Skin of body (tissue), 2 donors: Measurements from ENCODE around the gene RNLS. TPM values are rescaled to one million over a fixed set of nuclear protein-coding genes. Genes with fewer than 3 reads are reported as not detected.
"Not testable (repeated sequence)": the region's sequence is repeated elsewhere in the genome, so short reads cannot be mapped to it uniquely, and the experiment has no call there.

Experiments used
- DNase-seq: peaks from one replicate; lab custom pipeline; 2025; lab: John Stamatoyannopoulos, UW
- total RNA-seq: library from RNA; depleted of rRNA; stranded (reverse); fragments of >200 nt; gene quantifications from one replicate; pipeline ENCODE4 v1.2.3, GENCODE V29; 2014

RNLS gene
- total RNA-seq, 1 donor from 2014 or later = 6.5 TPM

DNA sequence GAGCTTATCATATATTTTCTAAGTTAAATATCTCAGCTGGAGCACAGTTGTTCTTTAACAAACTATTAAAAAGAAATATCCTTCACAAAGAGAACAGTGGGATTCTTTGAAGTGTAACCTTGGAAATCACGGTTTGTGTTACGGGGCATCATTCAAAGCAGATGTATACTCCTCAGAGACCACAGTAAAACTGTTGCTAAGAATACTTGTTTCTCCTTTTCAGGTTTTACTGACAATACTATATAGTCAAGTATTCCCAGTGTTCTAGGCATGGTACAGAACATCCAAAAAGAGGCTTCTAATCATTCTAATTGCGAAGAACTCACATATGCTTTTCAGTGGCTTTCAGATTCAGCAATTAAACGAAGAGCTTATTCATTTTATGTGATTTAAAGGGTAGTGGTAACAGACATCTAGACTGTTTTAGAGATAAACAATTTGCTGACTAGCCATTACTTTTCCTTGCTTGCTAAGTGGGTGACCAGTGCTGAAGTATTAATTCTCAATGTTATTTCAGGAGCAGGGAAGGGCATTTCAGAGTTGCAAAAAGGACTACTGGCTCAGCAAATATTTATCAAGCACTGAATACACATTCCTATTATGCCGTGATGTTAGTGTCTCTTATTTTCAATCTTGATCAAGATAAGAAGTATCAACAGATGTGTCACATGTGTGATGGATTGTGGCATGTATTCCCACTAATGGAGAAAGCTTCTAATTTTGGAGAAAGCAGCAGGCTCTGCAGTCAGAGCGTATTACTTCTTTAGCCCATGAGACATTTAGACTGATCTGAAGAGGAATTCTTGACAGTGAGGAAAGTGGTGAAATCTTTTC, 236.8 kb downstream of the RNLS start:
- no peak for DNase-seq

DNA sequence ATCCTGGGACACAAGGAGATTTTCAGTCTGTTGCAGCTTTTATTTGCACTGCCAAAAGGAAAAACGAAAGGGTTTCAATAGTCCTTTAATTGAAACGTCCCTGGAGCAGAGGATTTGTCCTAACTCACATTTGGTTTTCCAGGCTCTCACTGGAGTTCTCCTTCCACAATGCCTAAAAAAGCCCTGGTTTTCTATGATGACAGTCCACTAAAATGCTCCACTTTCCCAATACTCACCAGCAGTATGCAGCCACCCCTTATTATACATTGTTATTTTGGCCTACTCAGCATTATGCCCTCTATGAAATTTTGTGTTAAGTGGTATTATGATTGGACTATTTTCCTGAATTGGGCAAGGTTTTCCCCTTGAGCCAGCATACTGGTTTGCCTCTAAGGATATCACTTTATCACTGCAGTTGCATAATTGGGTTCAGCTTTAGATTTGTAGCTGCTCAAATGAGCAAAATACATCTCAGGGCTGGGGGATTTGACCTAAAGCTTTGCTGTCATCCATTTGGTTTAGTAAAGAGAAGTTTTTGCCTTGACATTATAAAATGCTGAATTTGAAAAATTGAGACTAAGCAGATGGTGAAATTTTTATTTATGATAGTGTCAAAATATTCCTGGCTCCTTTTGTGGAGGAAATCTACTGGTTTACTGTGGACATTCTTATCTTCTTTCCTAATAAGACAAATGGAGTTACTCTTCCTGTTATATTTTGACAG, 239.2 kb downstream of the RNLS start:
- DNase-seq = no peak

DNA sequence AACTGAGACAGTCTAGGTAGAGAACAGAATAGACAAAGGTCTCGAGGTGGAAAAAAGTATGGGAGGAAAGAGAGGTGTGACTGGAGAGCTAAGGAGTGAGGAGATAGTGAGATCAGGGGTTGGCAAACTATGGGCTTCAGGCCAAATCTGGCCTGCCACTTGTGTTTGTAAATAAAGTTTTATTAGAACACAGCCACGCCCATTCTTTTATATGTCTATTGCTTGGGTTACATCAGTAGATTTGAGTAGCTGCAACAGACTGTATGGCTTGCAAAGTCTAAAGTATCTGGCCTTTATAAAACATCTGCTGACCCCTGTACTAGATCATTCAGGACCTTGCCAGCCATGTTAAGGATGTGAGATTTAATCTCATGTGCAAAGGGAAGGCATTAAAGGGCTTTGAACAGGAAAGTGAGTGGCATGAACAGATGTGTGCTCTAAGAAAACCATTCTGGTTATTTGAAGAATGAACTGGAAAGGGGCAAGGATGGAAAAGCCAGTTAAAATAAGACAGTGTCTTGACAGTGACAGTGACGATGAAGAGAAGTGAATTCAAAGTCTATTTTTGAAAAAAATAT, 240.3 kb downstream of the RNLS start:
- no peak for DNase-seq

DNA sequence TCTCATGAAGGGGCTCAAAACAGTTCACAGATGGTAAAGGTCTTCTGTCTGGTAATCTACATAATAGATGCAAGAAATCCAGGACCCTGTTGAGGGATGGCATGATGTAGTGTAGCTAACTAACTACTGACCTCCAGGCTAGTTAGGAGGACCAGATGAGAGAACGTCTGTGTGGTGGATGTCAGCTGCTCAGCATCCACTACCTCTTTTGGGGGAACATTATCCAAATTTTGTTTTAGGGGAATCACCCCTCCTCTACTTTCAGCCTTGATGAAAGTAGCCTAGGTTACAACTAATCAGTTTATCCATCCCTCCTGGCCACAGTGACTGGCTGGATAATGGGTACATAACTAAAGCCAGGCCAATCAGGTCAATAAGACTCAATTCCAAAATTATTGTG, 246.0 kb downstream of the RNLS start:
- DNase-seq = no peak

DNA sequence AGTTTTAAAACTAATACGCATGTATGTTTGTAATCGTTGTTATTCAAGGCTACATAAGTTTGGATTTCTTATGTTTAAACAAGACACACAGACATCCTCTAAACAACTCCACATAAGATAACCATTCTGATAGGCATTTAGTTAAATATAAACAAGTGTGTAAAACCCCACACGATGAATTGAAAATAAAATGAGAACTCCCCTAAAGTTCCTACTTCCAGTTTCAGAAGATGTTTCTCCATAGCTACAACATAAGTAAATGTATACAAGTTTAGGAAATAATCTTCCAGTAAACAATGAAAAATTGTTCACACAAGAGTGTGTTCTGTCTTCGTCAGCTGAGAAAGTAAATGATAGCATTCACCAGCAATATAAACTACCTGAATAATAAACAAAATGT, 246.8 kb downstream of the RNLS start:
- no peak for DNase-seq

DNA sequence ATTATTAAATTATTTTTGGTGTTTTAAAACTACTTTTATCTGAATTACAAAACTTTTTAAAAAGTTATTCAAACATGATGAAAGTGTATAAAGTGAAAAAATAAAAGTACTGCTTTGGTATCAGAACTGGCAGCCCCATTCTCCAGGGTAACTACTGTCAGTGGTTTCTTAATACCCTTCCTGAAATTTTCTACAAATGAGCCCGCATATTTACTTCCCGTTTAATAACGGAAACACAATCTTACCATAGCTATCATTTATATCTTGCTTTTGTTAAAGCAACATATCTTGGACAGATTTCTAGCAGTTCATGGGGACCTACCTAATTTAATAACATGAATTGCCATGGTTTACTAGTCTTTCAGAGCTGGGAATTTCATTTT, 249.9 kb downstream of the RNLS start:
- DNase-seq = no peak

DNA sequence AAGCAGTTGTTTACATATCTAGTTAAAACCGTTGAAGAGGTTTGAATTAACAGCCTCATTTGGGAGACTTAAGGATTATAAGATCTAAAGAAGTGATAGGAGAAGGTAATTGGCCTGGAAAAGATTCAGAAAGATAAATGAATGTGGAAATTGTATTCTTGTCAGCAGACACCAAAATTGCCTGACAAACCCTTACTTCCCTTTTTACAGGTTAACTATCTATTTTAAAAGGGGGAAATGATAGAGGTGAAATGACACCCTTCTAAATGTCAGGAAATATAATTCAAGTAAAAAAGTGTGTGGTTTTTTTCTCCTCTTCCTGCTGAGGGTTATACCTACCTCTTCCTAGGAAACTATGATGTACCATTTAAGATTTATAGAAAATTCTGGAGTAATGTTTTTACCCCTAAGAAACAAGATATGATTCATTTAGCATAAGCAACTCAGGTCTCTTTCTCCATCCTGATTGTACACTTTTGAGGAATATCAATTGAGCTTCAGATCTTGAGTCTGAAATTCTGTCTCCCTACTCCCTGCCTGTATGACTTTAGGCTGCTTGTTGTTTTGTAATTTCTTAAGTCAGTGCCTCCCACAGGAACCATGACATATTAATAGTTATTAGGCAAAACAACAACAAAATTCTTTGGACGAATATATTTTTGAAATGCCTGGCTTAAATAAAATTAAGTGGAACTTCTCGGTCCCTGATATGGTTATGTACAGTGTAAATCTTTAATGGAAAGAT, 250.4 kb downstream of the RNLS start:
- DNase-seq = no peak

DNA sequence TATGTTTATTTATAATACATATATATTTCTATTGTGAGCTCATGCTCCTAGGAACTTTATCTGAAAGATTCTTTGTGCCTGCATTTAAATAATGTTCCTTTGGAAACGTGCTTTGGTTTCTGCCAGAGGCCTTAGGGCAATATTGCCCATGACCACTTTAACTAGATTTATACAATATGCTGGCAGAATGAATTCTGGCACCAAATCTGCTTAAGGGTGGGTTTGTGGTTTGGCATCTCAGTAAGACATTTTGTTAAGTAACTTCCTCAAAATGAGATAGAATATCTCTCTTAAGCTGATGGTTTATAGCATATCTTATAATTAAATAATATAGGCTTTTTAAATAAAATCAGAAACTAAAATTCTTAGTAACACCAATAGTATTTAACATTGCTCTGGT, 252.9 kb downstream of the RNLS start:
- DNase-seq = no peak

DNA sequence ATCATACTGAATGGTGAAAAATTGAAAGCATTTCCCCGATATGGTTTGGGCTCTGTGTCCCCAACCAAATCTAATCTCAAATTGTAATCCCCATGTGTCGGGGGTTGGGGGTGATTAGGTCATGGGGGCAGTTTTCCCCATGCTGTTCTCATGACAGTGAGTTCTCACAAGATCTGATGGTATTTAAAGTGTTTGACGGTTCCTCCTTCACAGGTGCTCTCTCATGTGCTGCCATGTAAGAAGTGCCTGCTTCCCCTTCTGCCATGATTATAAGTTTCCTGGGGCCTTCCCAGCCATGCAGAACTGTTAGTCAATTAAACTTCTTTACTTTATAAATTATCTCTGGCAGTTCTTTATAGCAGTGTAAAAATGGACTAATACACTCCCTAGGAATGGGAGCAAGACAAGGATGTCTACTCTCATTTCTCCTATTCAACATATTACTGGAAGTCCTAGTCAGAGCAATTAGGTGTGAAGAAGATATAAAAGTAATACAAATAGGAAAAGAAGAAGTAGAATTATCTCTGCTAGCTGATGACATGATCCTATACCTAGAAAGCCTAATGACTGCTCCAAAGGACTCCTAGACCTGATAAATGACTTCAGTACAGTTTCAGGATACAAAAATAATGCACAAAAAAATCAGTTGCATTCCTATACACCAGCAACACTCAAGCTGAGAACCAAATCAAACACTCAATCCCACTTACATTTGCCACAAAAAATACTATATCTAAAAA, 260.6 kb downstream of the RNLS start:
- no peak for DNase-seq

DNA sequence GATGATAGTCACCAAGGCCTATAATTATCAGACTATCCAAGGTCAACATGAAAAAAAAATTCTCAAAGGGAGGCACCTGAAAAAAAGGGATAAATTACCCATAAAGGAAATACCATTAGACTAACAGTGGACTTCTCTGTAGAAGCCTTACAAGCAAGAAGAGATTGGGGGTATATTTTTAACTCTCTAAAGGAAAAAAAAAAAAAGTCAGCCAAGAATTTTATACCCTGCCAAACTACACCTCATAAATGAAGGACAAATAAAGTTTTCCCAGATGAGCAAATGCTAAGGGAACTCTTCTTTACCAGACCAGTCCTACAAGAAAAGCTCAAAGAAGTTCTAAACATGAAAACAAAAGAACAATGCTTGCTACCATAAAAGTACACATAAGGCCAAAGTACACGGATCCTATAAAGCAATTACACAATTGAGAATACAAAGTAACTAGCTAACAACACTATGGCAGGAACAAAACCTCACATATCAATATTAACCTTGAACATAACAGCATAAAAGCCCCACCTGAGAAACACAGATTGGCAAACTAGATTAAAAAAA, 263.1 kb downstream of the RNLS start:
- DNase-seq = no peak

DNA sequence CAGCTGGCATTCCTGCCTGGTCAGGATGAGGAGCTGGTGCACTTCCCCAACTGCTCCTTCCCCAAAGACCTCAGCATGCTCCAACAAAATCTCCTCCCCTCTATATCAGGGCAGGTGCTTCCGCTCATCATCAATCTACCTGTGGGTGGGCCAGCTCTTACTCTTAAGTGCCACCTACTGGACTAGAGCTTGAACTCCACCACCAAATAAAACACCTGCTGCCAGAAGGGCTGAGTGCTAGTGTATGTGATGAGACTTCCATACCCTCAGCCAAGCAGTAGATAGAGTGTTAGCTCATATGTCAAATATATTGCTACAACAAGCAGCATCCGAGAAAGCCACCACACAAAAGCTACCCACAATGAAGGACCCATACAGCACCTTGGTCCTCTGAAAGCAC, 264.3 kb downstream of the RNLS start:
- no peak for DNase-seq

DNA sequence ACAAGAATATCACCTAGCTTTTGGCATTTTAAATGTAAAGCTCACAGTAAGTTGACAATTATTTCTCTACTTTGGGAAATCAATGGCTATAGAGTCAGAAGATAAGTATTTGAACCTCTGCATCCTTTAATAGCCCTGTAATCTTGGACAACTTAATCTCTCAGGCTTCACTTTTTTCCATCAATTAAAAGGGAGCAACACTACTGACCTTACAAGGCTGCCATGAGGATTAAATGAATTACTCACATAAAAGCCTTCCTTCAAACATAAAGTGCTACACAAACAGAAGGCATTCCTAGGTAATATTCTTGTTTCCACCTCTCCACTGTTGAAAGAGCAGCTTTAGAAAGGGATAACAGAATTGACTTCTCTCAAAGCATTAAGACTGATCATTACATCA, 266.0 kb downstream of the RNLS start:
- no peak for DNase-seq

DNA sequence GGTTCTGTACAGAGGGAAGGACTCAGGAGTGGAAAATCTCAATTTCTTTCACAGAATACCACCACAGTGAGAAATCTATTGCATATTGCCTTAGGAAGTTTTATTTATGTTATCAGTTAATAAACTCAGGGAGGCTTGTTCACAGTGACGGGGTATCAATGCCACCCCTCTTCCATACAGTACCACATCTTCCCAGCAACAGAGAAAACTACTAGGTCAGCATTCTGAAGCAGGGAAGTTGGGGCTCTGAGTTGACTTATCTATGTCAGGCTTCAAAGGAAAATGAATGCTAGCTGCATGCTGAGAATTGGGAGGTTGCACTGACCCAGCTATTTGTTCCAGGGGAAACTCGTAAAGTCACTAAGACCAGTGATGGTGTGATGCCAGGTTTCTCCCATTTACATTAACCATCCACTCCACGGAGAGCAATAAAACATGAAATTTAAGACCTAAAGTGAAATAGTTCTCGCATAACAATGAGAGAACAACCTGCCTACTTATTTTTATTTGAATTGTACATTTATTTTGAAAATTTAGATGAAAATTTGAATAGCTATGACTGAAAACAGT, 266.7 kb downstream of the RNLS start:
- no peak for DNase-seq

DNA sequence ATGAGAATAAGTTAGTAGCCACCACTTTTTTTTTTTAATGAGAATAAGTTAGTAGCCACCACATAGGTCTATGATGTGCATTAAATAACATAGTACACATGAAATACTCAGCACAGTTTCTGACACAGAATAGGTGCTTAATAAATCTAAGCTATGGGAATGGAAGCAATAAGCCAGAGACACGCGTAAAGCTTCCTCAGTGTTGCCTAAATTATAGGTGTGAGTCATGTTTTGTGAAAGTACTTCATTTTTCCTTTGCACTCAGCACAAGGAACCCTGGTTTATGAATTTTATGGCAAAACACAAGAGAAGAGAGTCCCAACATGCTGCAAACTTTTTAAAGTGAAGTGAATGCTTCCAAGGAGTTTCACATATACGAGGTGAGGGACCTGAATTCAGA, 267.4 kb downstream of the RNLS start:
- no peak for DNase-seq

DNA sequence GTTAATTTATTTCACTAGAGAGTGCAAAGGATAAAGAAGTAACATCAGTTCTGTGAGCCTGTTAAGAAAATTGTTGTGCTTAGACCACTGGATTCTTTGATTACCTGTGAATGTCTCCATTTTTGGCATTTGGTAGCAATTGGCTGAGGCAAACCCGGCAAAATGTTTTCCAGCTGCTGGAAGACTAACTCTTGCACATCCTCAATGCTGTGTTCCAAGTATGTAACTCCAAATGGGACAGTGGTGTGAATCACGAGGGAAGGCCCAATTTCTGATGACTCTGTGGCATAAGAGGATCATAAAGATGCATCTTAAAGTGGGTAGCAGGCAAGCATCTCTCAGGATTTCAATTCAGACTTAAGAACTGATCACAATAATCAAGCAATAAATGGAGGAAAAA, 268.8 kb downstream of the RNLS start:
- DNase-seq = no peak

DNA sequence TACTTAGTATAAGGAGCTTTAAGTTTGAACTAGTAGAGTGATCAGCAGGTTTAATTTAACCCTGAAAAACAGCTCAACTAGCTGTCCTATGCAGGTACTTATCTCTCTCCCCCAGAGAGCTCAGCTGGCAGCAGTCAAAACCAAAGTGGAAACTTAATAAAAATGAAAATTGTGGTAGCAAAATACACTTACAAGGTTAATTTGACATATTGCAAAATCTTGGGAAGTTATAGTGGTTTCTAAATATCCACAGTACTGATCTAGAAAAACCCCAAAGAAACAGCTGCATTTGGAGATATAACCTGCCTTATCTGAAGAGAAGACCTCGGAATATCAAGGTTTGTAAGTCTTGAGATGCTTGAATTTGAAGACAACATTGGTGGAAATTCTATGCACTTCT, 269.2 kb downstream of the RNLS start:
- DNase-seq = no peak

DNA sequence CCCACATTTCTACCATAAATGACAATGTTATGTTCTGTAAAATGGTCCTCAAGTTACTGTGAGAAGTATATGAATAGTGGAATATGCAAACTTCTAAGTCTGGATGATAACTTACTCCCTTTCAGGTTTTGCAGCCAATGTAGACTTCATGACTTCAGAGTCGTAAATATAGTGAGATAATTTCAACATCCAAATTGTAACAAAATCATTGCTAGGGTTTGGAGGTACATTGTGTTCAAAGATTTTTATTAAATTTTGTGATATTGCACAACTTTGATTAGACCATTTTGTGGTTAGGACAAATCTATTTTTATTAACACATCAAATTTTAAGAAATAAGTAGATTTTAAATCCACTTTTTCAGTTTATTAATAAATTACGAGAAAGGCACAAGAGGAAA, 270.3 kb downstream of the RNLS start:
- no peak for DNase-seq

DNA sequence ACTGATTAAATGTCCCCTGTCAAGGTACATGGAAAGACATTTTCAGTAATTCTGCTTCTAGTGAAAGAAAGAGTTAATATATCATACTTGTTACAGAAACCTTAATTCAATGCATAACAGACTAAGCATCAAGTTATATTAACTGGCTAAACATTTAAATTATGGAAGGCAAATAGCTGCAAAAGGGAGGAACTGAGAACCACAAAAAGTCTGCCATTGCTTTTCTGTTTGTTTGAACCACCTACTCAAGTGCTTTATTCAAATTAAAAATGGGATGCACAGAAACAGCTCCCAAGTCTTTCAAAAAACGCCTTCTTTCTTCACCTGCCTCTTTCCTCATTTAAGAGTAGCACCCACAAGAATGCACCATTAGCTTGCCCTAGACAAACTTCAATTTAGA, 271.9 kb downstream of the RNLS start:
- DNase-seq = no peak

DNA sequence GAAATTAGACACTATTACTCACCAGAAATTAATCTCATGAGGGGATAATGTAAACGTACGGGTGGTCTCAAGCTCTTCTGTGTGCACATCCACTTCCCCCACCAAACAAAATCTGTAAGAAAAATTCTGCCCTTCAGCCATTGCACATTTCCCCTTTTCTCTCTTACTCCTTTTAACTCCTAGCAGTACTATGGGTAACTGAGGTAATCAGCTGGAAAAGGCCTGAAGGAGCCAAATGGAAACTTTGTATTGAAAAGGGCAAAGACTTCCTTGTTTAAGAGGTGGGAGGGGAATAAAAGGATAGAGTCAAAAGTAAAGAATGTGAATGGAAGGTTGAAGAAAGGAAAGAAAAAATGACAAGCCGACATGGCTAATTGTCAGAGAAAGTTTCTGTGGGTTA, 273.8 kb downstream of the RNLS start:
- no peak for DNase-seq

DNA sequence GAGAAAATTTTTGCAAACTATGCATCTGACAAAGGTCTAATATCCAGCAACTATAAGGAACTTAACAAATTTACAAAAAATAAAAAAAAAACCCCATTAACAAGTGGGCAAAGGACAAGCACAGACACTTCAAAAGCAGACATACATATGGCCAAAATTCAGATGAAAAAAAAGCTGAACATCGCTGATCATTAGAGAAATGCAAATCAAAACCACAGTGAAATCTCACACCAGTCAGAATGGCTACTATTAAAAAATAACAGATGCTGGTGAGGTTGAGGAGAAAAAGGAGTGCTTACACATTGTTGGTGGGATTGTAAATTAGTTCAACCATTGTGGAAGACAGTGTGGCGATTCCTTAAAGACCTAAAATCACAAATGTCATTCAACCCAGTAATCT, 274.8 kb downstream of the RNLS start:
- not testable (repeated sequence) for DNase-seq

DNA sequence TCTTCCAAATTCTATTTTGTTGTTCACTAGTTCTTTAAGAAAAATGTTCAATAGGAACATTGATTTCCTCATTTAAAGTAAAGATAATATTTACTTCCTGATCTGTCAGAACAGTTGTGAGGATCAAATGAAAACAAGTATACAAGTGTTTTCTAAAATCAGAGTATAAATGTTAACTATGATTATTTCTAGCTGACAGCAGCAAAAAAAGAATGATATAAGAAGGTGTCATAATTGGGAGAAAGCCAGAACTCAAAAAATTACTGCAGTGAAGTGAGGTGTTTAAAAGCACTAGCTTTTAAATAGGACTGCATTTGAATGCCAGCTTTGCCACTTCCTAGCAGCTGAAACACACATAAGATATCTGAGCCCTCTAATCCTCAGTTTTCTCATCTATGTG, 283.3 kb downstream of the RNLS start:
- no peak for DNase-seq
